Neural progenitor cell (in vitro differentiated cells): ENCODE results near the gene GLRX3. TPM values are rescaled to one million over a fixed set of nuclear protein-coding genes. Genes with fewer than 3 reads are reported as not detected.

Source experiments
- DNase-seq: peaks from one replicate; pipeline ENCODE4 v3.0.0-alpha.2; 2016; ENCODE audit warnings: low spot score
- H2AFZ ChIP-seq: fragments of 200-600 bp; sonication (generic); replicated peaks from 2 replicates; pipeline ENCODE4 v1.6.1; 2016; ENCODE audit warnings: antibody characterized with exemption
- H3F3A ChIP-seq: fragments of 200-600 bp; sonication (generic); 2 replicates; pipeline ENCODE4 v1.6.1; 2016; ENCODE audit warnings: antibody characterized with exemption, low read depth
- H3K27ac ChIP-seq: fragments of 200-600 bp; sonication (generic); 2 replicates; pipeline ENCODE4 v1.5.1; 2016; ENCODE audit warnings: mild to moderate bottlenecking
- H3K27me3 ChIP-seq: fragments of 200-600 bp; sonication (generic); 2 replicates; pipeline ENCODE4 v1.6.1; 2016; ENCODE audit warnings: mild to moderate bottlenecking, moderate library complexity
- H3K36me3 ChIP-seq: fragments of 200-600 bp; sonication (generic); 2 replicates; pipeline ENCODE4 v1.5.1; 2016
- H3K4me1 ChIP-seq: fragments of 200-600 bp; sonication (generic); 2 replicates; pipeline ENCODE4 v1.6.1; 2016; ENCODE audit warnings: mixed run types
- H3K4me2 ChIP-seq: fragments of 200-600 bp; sonication (generic); 2 replicates; pipeline ENCODE4 v1.6.1; 2016
- H3K4me3 ChIP-seq: fragments of 200-600 bp; sonication (generic); 2 replicates; pipeline ENCODE4 v1.5.1; 2016
- H3K79me2 ChIP-seq: fragments of 200-600 bp; sonication (generic); 2 replicates; pipeline ENCODE4 v1.6.1; 2016; ENCODE audit warnings: low read depth
- H3K9ac ChIP-seq: fragments of 200-600 bp; sonication (generic); 2 replicates; pipeline ENCODE4 v1.6.1; 2016
- H3K9me3 ChIP-seq: fragments of 200-600 bp; sonication (generic); 2 replicates; pipeline ENCODE4 v1.5.1; 2016; ENCODE audit warnings: low read depth
- H4K20me1 ChIP-seq: fragments of 200-600 bp; sonication (generic); 2 replicates; pipeline ENCODE4 v1.6.1; 2016; ENCODE audit warnings: low read depth
- H3K27ac Mint-ChIP-seq: 3 replicates; pipeline ENCODE4 v1.8.0; 2021; ENCODE audit warnings: mixed read lengths
- H3K27me3 Mint-ChIP-seq: 2 replicates; pipeline ENCODE4 v1.8.0; 2022; ENCODE audit warnings: low read depth, mild to moderate bottlenecking, inconsistent platforms, moderate library complexity, mixed read lengths; ENCODE audit not compliant: insufficient read depth
- H3K36me3 Mint-ChIP-seq: 3 replicates; pipeline ENCODE4 v1.8.0; 2021; ENCODE audit warnings: mixed read lengths
- H3K4me1 Mint-ChIP-seq: 3 replicates; pipeline ENCODE4 v1.8.0; 2021; ENCODE audit warnings: mixed read lengths
- H3K4me3 Mint-ChIP-seq: 3 replicates; pipeline ENCODE4 v1.8.0; 2021; ENCODE audit warnings: mild to moderate bottlenecking, moderate library complexity, mixed read lengths
- H3K9me3 Mint-ChIP-seq: 3 replicates; pipeline ENCODE4 v1.8.0; 2020; ENCODE audit warnings: mixed read lengths
- EZH2 ChIP-seq: fragments of 200-600 bp; sonication (generic); IDR thresholded peaks from 2 replicates; pipeline ENCODE4 v1.6.1; 2017; ENCODE audit warnings: antibody characterized with exemption, mild to moderate bottlenecking, moderate library complexity
- EZH2phosphoT487 ChIP-seq: fragments of 200-600 bp; sonication (generic); IDR thresholded peaks from 2 replicates; pipeline ENCODE4 v1.6.1; 2017; ENCODE audit warnings: antibody characterized with exemption
- total RNA-seq: library from RNA; depleted of rRNA; stranded (reverse); fragments of >200 nt; gene quantifications from 2 replicates; pipeline ENCODE4 v1.2.3, GENCODE V29; 2015; ENCODE audit warnings: low replicate concordance
- TF ChIP-seq, protein P1 (sequence below): fragments of 200-600 bp; sonication (generic); IDR thresholded peaks from 2 replicates; pipeline ENCODE4 v1.5.1; 2017; ENCODE audit warnings: antibody characterized with exemption, mild to moderate bottlenecking

GLRX3 gene
- total RNA-seq, 1 donor from 2014 or later = 182 TPM

DNA sequence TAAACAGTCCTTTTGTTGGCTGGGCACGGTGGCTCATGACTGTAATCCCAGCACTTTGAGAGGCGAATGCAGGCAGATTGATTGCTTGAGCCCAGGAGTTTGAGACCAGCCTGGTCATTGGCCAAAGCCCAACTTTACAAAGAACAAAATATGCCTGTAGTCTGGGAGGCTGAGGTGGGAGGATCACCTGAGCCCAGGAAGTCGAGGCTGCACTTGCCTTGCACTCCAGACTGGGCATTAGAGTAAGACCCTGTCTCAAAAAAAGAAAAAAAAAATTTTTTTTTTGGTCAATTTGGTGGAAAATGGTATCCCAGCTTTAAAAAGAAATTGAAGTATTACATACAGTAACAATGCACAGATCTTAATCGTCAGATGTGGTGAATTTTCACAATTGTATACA, 4.8 kb downstream of the GLRX3 start:
- no peak overlapping the region for H3K4me3 Mint-ChIP-seq
- H3K36me3 ChIP-seq = no peaks in the 10 kb centered on the region
- no peak overlapping the region for H3K27ac Mint-ChIP-seq
- DNase-seq = no peak
- no peak overlapping the region for H3K27ac ChIP-seq
- H3K79me2 ChIP-seq = peaks cover 98% of the 10 kb centered on the region
- no peaks in the 10 kb centered on the region for H3K9me3 ChIP-seq
- peaks cover 9% of the 10 kb centered on the region for H3K4me1 ChIP-seq
- H3K4me2 ChIP-seq = no peak overlapping the region
- peaks cover 30% of the 10 kb centered on the region for H3K4me1 Mint-ChIP-seq
- no peak overlapping the region for H3K4me3 ChIP-seq
- H3K9ac ChIP-seq = no peak overlapping the region
- H3K9me3 Mint-ChIP-seq = no peaks in the 10 kb centered on the region
- peaks cover 69% of the 10 kb centered on the region for H4K20me1 ChIP-seq
- no peaks in the 10 kb centered on the region for H3K27me3 Mint-ChIP-seq
- no peaks in the 10 kb centered on the region for H3F3A ChIP-seq
- peaks cover 19% of the 10 kb centered on the region for H3K36me3 Mint-ChIP-seq
- no peak for TF ChIP-seq EZH2
- no peak for TF ChIP-seq EZH2phosphoT487
- TF ChIP-seq, protein P1, sequence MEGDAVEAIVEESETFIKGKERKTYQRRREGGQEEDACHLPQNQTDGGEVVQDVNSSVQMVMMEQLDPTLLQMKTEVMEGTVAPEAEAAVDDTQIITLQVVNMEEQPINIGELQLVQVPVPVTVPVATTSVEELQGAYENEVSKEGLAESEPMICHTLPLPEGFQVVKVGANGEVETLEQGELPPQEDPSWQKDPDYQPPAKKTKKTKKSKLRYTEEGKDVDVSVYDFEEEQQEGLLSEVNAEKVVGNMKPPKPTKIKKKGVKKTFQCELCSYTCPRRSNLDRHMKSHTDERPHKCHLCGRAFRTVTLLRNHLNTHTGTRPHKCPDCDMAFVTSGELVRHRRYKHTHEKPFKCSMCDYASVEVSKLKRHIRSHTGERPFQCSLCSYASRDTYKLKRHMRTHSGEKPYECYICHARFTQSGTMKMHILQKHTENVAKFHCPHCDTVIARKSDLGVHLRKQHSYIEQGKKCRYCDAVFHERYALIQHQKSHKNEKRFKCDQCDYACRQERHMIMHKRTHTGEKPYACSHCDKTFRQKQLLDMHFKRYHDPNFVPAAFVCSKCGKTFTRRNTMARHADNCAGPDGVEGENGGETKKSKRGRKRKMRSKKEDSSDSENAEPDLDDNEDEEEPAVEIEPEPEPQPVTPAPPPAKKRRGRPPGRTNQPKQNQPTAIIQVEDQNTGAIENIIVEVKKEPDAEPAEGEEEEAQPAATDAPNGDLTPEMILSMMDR = no peak
- no peak overlapping the region for H2AFZ ChIP-seq
- H3K27me3 ChIP-seq = no peaks in the 10 kb centered on the region

DNA sequence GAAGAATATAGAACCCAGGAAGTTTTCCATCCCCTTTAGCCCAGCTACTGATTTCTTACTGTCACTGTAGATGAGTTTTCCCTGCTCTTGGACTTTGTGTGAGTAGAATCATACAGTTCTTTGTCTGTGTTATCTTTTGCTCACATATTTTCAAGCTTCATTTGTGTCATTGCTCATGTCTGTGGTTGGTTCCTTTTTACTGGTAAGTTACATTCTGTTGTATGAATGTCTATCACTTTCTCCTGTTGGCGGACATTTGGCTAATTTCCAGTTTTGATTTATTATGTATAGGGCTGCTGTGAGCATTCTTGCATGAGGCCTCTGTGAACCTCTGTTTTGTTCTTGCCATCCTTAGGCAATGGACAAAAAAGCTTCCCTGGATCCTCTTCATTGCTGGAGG, 5.3 kb downstream of the GLRX3 start:
- H3K4me1 ChIP-seq = peaks cover 9% of the 10 kb centered on the region
- no peak overlapping the region for H3K27ac ChIP-seq

DNA sequence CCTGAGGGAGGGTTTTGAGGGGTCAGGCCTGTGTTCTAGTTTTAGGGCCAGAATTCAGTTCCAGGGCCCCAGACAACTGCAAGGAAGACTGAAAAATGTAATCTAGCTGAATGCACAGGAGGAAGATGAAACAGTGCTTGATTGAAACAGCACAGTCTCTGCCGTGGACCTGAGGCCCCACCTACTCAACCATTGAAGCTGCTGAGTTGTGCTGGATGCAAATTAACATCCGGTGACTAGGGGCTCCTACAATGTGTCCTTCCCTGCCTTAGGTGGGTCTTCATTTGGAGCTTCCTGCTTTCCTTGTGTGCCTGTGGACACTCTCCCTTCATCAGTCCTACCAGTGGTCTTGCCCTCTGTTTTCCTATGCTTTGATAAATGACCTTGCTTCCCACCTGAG, 5.7 kb downstream of the GLRX3 start:
- TF ChIP-seq EZH2 (no peak), EZH2phosphoT487 (no peak)
- TF ChIP-seq, protein P1 = no peak
- Histone ChIP-seq H3F3A (no peaks in the 10 kb centered on the region), H3K27me3 (no peaks in the 10 kb centered on the region), H4K20me1 (peaks cover 64% of the 10 kb centered on the region), H3K4me2 (no peak overlapping the region), H3K4me1 (peaks cover 9% of the 10 kb centered on the region), H3K9ac (no peak overlapping the region), H3K4me3 (no peak overlapping the region), H3K9me3 (no peaks in the 10 kb centered on the region), H2AFZ (no peak overlapping the region), H3K27ac (no peak overlapping the region), H3K36me3 (no peaks in the 10 kb centered on the region), H3K79me2 (peaks cover 100% of the 10 kb centered on the region)
- Mint-ChIP-seq H3K4me3 (no peak overlapping the region), H3K4me1 (peaks cover 30% of the 10 kb centered on the region), H3K27ac (no peak overlapping the region), H3K27me3 (no peaks in the 10 kb centered on the region), H3K9me3 (no peaks in the 10 kb centered on the region), H3K36me3 (peaks cover 23% of the 10 kb centered on the region)
- DNase-seq = no peak

More for the DNA sequence above, 5.3 kb downstream of the GLRX3 start:
- H4K20me1 ChIP-seq = peaks cover 67% of the 10 kb centered on the region
- Mint-ChIP-seq H3K36me3 (peaks cover 23% of the 10 kb centered on the region), H3K4me1 (peaks cover 30% of the 10 kb centered on the region), H3K27ac (no peak overlapping the region), H3K27me3 (no peaks in the 10 kb centered on the region), H3K9me3 (no peaks in the 10 kb centered on the region), H3K4me3 (no peak overlapping the region)
- no peaks in the 10 kb centered on the region for H3K9me3 ChIP-seq
- no peak overlapping the region for H3K9ac ChIP-seq
- no peaks in the 10 kb centered on the region for H3K36me3 ChIP-seq
- no peaks in the 10 kb centered on the region for H3K27me3 ChIP-seq
- TF ChIP-seq EZH2 (no peak), EZH2phosphoT487 (no peak)
- TF ChIP-seq, protein P1 = no peak
- peaks cover 100% of the 10 kb centered on the region for H3K79me2 ChIP-seq
- no peak overlapping the region for H3K4me3 ChIP-seq
- H3F3A ChIP-seq = no peaks in the 10 kb centered on the region
- no peak overlapping the region for H3K4me2 ChIP-seq
- DNase-seq = no peak
- H2AFZ ChIP-seq = no peak overlapping the region
